GM18867 (cell line): ENCODE results near the gene TMEM259.

Experiments
- ATAC-seq: cut with Tn5 transposase; IDR thresholded peaks from one replicate; pipeline ENCODE4 v1.9.1; 2021; ENCODE audit warnings: mild to moderate bottlenecking, moderate library complexity; ENCODE audit not compliant: unreplicated experiment

The TMEM259 gene

GRCh38 chr19:1055886-1056620 is 35.1 kb upstream of the TMEM259 start:
- no peak for ATAC-seq

DNA sequence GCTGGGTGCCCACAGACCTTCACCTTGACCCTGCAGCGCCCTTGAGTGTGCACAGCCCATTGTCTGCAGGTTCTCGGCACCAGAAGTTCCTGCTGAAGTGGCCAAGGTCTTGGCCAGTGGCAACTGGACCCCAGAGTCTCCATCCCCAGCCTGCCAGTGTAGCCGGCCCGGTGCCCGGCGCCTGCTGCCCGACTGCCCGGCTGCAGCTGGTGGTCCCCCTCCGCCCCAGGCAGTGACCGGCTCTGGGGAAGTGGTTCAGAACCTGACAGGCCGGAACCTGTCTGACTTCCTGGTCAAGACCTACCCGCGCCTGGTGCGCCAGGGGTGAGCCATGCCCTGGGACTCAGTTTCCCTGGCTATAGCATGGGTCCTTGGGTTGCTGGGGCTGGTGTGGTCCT is 34.1 kb upstream of the TMEM259 start:
- ATAC-seq, result no peak

DNA sequence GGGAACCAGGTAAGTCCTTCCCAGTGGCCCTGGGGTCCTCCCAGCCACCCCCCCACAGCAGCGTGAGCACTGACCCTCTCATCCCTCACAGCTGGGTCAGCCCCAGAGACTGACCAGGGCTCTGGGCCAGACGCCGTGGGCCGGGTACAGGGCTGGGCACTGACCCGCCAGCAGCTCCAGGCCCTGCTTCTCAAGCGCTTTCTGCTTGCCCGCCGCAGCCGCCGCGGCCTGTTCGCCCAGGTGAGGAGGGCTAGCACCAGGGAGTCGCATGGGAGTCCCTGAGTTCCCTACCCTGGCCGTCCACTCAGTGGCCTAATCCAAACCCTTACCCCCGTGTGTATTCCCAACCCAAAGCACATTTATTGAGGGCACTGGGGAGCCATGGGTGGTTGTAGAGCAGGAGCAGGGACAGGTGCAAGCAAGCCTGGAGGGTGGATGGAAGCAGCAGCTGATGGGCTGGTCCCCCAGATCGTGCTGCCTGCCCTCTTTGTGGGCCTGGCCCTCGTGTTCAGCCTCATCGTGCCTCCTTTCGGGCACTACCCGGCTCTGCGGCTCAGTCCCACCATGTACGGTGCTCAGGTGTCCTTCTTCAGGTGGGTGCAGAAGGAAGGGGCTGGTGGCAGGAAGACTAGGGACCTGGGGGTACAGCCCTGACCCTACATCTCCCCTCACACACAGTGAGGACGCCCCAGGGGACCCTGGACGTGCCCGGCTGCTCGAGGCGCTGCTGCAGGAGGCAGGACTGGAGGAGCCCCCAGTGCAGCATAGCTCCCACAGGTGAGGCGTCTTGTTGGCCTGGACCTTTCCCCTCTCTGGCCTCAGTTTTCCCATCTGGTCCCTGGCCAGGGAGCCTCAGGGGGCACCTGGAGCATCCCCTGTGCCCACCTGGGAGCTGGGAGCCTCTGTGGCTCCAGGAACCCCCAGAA is 33.4 kb upstream of the TMEM259 start:
- no peak for ATAC-seq

- ATAC-seq, result no peak
These were observed 32.5 kb upstream of the TMEM259 start for GRCh38 chr19:1053176-1054101.

- ATAC-seq, result no peak
These were observed 31.5 kb upstream of the TMEM259 start for GRCh38 chr19:1052349-1052975.

DNA sequence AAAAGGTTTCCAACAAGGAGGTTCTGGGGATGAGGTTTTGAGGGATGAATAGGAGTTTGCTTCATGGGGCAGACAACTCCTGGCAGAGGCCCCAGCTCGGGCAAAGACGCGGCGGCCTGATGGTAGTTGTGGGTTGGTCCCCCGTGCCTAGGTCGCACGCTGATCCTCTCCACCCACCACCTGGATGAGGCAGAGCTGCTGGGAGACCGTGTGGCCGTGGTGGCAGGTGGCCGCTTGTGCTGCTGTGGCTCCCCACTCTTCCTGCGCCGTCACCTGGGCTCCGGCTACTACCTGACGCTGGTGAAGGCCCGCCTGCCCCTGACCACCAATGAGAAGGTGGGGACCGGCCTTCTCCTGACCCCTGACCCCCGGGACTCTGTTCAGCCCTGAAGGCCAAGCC is 30.9 kb upstream of the TMEM259 start:
- no peak for ATAC-seq

DNA sequence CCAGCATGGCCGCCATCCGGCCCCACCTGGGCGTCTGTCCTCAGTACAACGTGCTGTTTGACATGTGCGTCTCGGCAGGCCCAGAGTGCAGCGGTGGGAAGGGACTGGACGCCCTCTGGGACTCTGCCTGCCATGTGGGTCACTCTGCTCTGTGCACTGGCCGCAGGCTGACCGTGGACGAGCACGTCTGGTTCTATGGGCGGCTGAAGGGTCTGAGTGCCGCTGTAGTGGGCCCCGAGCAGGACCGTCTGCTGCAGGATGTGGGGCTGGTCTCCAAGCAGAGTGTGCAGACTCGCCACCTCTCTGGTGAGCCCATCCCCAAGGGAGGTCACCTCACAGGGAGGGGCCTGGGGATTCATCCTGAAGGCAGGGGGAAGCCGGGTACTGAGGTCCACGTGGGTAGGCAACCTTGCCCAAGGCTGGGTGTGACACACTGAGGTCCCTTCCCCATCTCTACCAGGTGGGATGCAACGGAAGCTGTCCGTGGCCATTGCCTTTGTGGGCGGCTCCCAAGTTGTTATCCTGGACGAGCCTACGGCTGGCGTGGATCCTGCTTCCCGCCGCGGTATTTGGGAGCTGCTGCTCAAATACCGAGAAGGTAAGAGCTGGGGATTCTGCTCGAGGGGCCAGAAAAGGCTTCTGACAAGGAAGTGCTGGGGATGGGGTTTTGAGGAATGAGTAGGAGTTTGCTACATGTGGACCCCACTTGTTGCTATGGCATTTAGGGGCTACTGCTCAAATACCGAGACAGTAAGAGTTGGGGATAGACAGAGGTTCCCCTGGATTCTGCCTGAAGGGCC is 30.3 kb upstream of the TMEM259 start:
- ATAC-seq, result no peak

GRCh38 chr19:1049800-1050199 is 28.9 kb upstream of the TMEM259 start:
- no peak for ATAC-seq

DNA sequence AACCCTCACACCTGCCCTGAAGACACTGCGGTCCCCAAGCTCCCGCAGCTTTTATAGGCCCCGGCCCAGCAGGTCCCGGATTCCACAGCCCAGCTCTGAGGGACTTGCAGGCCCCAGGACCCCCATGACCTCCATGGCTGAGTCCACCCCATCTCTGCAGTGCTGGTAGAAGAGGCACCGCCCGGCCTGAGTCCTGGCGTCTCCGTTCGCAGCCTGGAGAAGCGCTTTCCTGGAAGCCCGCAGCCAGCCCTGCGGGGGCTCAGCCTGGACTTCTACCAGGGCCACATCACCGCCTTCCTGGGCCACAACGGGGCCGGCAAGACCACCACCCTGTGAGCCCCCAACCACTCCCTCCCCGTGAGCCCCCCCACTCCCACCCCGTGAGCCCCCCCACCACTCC is 28.2 kb upstream of the TMEM259 start:
- ATAC-seq, result no peak

DNA sequence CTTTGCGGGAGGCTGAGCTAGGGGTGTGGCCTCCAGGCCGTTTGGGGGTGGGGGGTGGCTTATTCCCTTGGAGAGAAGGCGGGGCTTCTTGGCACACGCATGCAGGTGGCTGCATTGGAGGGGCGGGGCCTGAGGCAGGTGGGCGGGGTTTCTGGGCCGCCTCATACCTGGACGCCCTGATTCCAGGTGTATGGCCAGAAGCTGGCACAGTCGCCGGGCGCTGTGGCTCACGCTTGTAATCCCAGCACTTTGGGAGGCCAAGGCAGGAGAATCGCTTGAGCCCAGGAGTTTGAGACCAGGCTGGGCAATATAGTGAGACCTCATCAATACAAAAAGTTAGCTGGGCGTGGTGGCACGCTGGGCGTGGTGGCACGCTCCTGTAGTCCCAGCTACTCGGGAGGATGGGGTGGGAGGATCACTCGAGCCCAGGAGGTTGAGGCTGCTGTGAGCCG is 26.8 kb upstream of the TMEM259 start:
- no peak for ATAC-seq

DNA sequence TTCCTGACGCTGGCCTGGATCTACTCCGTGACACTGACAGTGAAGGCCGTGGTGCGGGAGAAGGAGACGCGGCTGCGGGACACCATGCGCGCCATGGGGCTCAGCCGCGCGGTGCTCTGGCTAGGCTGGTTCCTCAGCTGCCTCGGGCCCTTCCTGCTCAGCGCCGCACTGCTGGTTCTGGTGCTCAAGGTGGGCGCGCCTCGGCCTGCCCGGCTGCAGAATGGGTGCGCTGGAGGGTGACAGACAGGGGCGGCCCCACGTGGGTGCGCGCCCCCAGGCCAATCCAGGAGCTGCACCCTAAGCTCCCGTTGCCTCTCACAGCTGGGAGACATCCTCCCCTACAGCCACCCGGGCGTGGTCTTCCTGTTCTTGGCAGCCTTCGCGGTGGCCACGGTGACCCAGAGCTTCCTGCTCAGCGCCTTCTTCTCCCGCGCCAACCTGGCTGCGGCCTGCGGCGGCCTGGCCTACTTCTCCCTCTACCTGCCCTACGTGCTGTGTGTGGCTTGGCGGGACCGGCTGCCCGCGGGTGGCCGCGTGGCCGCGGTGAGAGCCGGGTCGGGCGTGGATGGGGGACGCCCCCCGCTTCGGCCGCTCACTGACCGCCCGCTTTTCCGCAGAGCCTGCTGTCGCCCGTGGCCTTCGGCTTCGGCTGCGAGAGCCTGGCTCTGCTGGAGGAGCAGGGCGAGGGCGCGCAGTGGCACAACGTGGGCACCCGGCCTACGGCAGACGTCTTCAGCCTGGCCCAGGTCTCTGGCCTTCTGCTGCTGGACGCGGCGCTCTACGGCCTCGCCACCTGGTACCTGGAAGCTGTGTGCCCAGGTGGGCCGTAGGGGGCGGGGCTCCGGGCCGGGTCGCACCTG is 26.1 kb upstream of the TMEM259 start:
- ATAC-seq, result no peak

GRCh38 chr19:1046117-1046626 is 25.2 kb upstream of the TMEM259 start:
- no peak for ATAC-seq

DNA sequence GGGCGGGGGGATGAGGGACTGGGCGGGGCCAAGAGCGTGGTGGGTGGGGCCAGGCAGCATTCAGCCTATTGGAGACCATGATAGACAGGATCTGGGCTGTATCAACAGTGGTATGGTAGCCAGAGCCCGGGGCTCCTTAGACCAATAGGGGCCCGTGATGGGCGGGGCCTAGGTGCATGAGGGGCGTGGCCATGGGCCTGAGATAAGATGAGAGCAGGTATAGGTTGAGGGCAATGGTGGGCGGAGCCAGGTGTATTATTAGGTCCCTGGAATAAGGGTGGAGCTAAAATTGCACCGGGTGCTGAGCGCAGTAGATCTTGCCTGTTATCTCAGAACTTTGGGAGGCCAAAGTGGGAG is 24.3 kb upstream of the TMEM259 start:
- ATAC-seq, result no peak

DNA sequence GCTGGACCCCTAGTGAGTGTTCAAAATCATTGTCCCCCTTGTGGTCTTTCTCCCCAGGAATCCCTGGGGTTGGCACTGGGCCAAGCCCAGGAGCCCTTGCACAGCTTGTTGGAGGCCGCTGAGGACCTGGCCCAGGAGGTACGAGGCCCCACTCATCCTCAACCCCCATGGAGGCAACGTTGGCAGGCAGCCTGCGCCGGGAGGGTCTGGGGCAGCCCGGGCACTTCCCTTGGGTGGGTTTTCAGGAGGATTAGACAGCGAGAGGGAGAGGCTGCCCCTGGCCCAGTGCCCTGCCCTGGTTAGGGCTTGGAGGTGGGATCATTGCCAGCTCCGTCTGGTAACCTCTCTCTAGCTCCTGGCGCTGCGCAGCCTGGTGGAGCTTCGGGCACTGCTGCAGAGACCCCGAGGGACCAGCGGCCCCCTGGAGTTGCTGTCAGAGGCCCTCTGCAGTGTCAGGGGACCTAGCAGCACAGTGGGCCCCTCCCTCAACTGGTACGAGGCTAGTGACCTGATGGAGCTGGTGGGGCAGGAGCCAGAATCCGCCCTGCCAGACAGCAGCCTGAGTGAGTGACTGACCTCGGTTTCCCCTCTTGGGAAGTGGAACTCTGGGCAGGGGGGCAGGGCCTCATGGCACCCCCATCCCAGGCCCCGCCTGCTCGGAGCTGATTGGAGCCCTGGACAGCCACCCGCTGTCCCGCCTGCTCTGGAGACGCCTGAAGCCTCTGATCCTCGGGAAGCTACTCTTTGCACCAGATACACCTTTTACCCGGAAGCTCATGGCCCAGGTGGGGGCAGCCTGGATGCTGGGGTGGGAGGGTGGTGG is 22.0 kb upstream of the TMEM259 start:
- no peak for ATAC-seq

- no peak for ATAC-seq
These were observed 21.1 kb upstream of the TMEM259 start for GRCh38 chr19:1041835-1042685.

- ATAC-seq, result no peak
These were observed 20.4 kb upstream of the TMEM259 start for GRCh38 chr19:1041272-1041834.
